Transverse colon (tissue), 4 donors: Measurements from ENCODE around the gene BTG2. TPM values are rescaled to one million over a fixed set of nuclear protein-coding genes. Genes with fewer than 3 reads are reported as not detected.

ENCODE experiments used
- DNase-seq: peaks from one replicate; pipeline ENCODE4 v3.0.0-alpha.2; 2019
- H3K27ac ChIP-seq, 4 donors: fragments of 200-600 bp; sonication (generic); 2 replicates each; pipeline ENCODE4 v1.5.1; 2016 to 2018; ENCODE audit warnings: inconsistent platforms in 4 of 4
- H3K27me3 ChIP-seq: fragments of 200-600 bp; sonication (generic); 2 replicates; pipeline ENCODE4 v1.5.1; 2017; ENCODE audit warnings: inconsistent platforms
- H3K36me3 ChIP-seq, 4 donors: fragments of 200-600 bp; sonication (generic); 2 replicates each; pipeline ENCODE4 v1.5.1; 2017 to 2019; ENCODE audit warnings: inconsistent platforms in 4 of 4
- H3K4me1 ChIP-seq, 4 donors: fragments of 200-600 bp; sonication (generic); 2 replicates each; pipeline ENCODE4 v1.5.1; 2017 to 2020; ENCODE audit warnings: inconsistent platforms in 4 of 4
- H3K4me3 ChIP-seq, 4 donors: fragments of 200-600 bp; sonication (generic); 1 replicate in 1 of 4; 2 replicates in 3 of 4; pipeline versions ENCODE4 v1.5.1 to v1.6.1; 2017 to 2019; ENCODE audit warnings: inconsistent platforms in 4 of 4
- H3K9me3 ChIP-seq, 2 donors: fragments of 200-600 bp; sonication (generic); 2 replicates each; pipeline ENCODE4 v1.5.1; 2017 to 2019; ENCODE audit warnings: inconsistent platforms in 2 of 2
- CTCF ChIP-seq, 5 experiments: fragments of 200-600 bp in 3 of 5; fragments of 450-650 bp in 2 of 5; sonication (generic) in 3 of 5; IDR thresholded peaks; 1 replicate in 2 of 5; 2 replicates in 3 of 5; pipeline ENCODE4 v1.5.1; 2016 to 2017; ENCODE audit warnings: antibody characterized with exemption in 5 of 5, inconsistent platforms in 3 of 5, mild to moderate bottlenecking in 2 of 5, moderate library complexity in 1 of 5
- EP300 ChIP-seq: sonication (generic); formaldehyde crosslinking; IDR thresholded peaks from one replicate; pipeline ENCODE4 v1.6.1; 2017; ENCODE audit warnings: antibody characterized with exemption, low read depth
- POLR2A ChIP-seq: fragments of 450-650 bp; IDR thresholded peaks from one replicate; pipeline ENCODE4 v1.6.1; 2016; ENCODE audit warnings: antibody characterized with exemption, mild to moderate bottlenecking, moderate library complexity
- POLR2AphosphoS5 ChIP-seq, 3 donors: sonication (generic); formaldehyde crosslinking; IDR thresholded peaks; one replicate each; pipeline ENCODE4 v1.6.1; 2016; ENCODE audit warnings: antibody characterized with exemption in 3 of 3
- WGBS, 2 donors: methylation state at CpG; one replicate each; pipeline ENCODE4 v1.1.5; 2018; ENCODE audit warnings: low coverage in 1 of 2; 5-methylcytosine and 5-hydroxymethylcytosine counted together
- in situ Hi-C, 4 donors: fragments of 200-750 bp; cut with MboI; loops; one replicate each; pipeline versions ENCODE4 v1.15.0 to v1.15.1; 2017; ENCODE audit warnings: low sequenced_read_pairs in 3 of 4, low pct_ligation_motif_present in 1 of 4, low pct_unique_long_range_greater_than_20kb in 1 of 4
- intact Hi-C: fragments of 100-400 bp; cut with DNase I; formaldehyde crosslinking; loops from one replicate; pipeline ENCODE4 v1.15.1; 2023; ENCODE audit warnings: low total_unique reads
- total RNA-seq, 4 donors: library from RNA; depleted of rRNA; stranded (reverse); fragments of >200 nt; gene quantifications; one replicate each; pipeline ENCODE4 v1.1.0, GENCODE V29; 2016

The BTG2 gene
- total RNA-seq, 4 donors from 2014 or later, result 98.9 to 144 (median 142) TPM

GRCh38 chr1:203282720-203283542, 22.4 kb upstream of the BTG2 start:
- peak overlapping the region; percentile 83 to 89 (median 87) for H3K27ac ChIP-seq
- H3K4me1 ChIP-seq, result peaks cover 46 to 76% (median 56%) of the 10 kb centered on the region in 4 donors
- H3K4me3 ChIP-seq, result no peak overlapping the region
- 70 to 100% methylated on average over 1 to 11 of the region's 11 CpGs for WGBS, 2 donors
- H3K27me3 ChIP-seq, result no peaks in the 10 kb centered on the region
- intact Hi-C loops, result no loop called here
- in situ Hi-C loops, result no loop called here
- H3K9me3 ChIP-seq, result no peaks in the 10 kb centered on the region
- TF ChIP-seq EP300, result no peak
- TF ChIP-seq CTCF (IDR thresholded peaks at IDR 0.05), result no peak
- TF ChIP-seq POLR2A, result no peak
- TF ChIP-seq POLR2AphosphoS5 (IDR thresholded peaks at IDR 0.05), result no peak
- no peaks in the 10 kb centered on the region for H3K36me3 ChIP-seq
- DNase-seq, result no peak

- DNase-seq, result no peak
- intact Hi-C loops, result no loop called here
- no peaks in the 10 kb centered on the region for H3K36me3 ChIP-seq
- H3K4me3 ChIP-seq, result no peak overlapping the region
- TF ChIP-seq POLR2AphosphoS5 (IDR thresholded peaks at IDR 0.05) (no peak), POLR2A (no peak), EP300 (no peak), CTCF (IDR thresholded peaks at IDR 0.05) (no peak)
- peak overlapping the region in 2 of 4 donors; percentile 83 to 89 for H3K27ac ChIP-seq
- in situ Hi-C loops, result no loop called here
- peaks cover 48 to 76% (median 56%) of the 10 kb centered on the region in 4 donors for H3K4me1 ChIP-seq
- WGBS, 2 donors, result 92 to 95% methylated on average over 6 of the region's 6 CpGs
- no peaks in the 10 kb centered on the region for H3K27me3 ChIP-seq
- H3K9me3 ChIP-seq, result no peaks in the 10 kb centered on the region
These were observed 21.7 kb upstream of the BTG2 start for GRCh38 chr1:203283597-203283996.

- Histone ChIP-seq H3K27ac (peak overlapping the region in 3 of 4 donors; percentile 23 to 83 (median 28)), H3K36me3 (no peaks in the 10 kb centered on the region), H3K9me3 (no peaks in the 10 kb centered on the region), H3K4me1 (peaks cover 48 to 76% (median 57%) of the 10 kb centered on the region in 4 donors), H3K27me3 (no peaks in the 10 kb centered on the region), H3K4me3 (no peak overlapping the region)
- TF ChIP-seq EP300 (no peak), POLR2A (no peak), CTCF (IDR thresholded peaks at IDR 0.05) (no peak), POLR2AphosphoS5 (IDR thresholded peaks at IDR 0.05) (no peak)
- 77 to 79% methylated on average over 8 to 9 of the region's 11 CpGs for WGBS, 2 donors
- intact Hi-C loops, result no loop called here
- in situ Hi-C loops, result no loop called here
- DNase-seq, result no peak
These were observed 20.8 kb upstream of the BTG2 start for GRCh38 chr1:203284411-203285123.

GRCh38 chr1:203286161-203286984, 18.9 kb upstream of the BTG2 start:
- no peak overlapping the region for H3K4me3 ChIP-seq
- 51 to 60% methylated on average over 1 to 9 of the region's 9 CpGs for WGBS, 2 donors
- no peaks in the 10 kb centered on the region for H3K36me3 ChIP-seq
- no peaks in the 10 kb centered on the region for H3K27me3 ChIP-seq
- H3K4me1 ChIP-seq, result peaks cover 64 to 88% (median 73%) of the 10 kb centered on the region in 4 donors
- H3K9me3 ChIP-seq, result no peaks in the 10 kb centered on the region
- no peak for TF ChIP-seq CTCF (IDR thresholded peaks at IDR 0.05)
- TF ChIP-seq POLR2A, result peak; percentile 21
- TF ChIP-seq EP300, result no peak
- peak in 1 of 3 donors; percentile 35 for TF ChIP-seq POLR2AphosphoS5 (IDR thresholded peaks at IDR 0.05)
- peak; percentile 69 for DNase-seq
- in situ Hi-C loops, result no loop called here
- intact Hi-C loops, result no loop called here
- peak overlapping the region; percentile 91 to 97 (median 96) for H3K27ac ChIP-seq
